HEK293 (cell line): Measurements from ENCODE around the gene CCDC28B.

Experiments
- FEZF1 ChIP-seq: fragments of 450-650 bp; formaldehyde crosslinking; IDR thresholded peaks from 2 replicates; pipeline ENCODE4 v1.5.1; 2016; ENCODE audit warnings: missing biosample characterization, missing genetic modification characterization
- YY1 ChIP-seq: fragments of 450-650 bp; formaldehyde crosslinking; IDR thresholded peaks from 2 replicates; pipeline ENCODE4 v1.5.1; 2018; ENCODE audit warnings: missing biosample characterization, missing genetic modification characterization
- ZNF747 ChIP-seq: fragments of 450-650 bp; formaldehyde crosslinking; IDR thresholded peaks from 2 replicates; pipeline ENCODE4 v1.5.1; 2016; ENCODE audit warnings: missing biosample characterization, missing genetic modification characterization
- TF ChIP-seq, protein P1 (sequence below): fragments of 450-650 bp; IDR thresholded peaks from 2 replicates; pipeline ENCODE4 v1.5.1; 2018; ENCODE audit warnings: missing biosample characterization, missing genetic modification characterization
- TF ChIP-seq, protein P2 (sequence below): fragments of 450-650 bp; formaldehyde crosslinking; IDR thresholded peaks from 2 replicates; pipeline ENCODE4 v1.5.1; 2016; ENCODE audit warnings: missing biosample characterization, missing genetic modification characterization
- TF ChIP-seq, protein P3 (sequence below): fragments of 450-650 bp; formaldehyde crosslinking; optimal IDR thresholded peaks from 2 replicates; pipeline ENCODE3; 2016; ENCODE audit warnings: missing biosample characterization, mild to moderate bottlenecking, missing genetic modification characterization

DNA sequence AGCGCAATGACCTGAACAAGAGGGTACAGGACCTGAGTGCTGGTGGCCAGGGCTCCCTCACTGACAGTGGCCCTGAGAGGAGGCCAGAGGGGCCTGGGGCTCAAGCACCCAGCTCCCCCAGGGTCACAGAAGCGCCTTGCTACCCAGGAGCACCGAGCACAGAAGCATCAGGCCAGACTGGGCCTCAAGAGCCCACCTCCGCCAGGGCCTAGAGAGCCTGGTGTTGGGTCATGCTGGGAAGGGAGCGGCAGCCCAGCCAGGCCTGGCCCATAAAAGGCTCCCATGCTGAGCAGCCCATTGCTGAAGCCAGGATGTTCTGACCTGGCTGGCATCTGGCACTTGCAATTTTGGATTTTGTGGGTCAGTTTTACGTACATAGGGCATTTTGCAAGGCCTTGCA is 5.4 kb upstream of the CCDC28B start:
- no peak for TF ChIP-seq FEZF1 (tag by site-specific recombination)
- TF ChIP-seq, protein P1, sequence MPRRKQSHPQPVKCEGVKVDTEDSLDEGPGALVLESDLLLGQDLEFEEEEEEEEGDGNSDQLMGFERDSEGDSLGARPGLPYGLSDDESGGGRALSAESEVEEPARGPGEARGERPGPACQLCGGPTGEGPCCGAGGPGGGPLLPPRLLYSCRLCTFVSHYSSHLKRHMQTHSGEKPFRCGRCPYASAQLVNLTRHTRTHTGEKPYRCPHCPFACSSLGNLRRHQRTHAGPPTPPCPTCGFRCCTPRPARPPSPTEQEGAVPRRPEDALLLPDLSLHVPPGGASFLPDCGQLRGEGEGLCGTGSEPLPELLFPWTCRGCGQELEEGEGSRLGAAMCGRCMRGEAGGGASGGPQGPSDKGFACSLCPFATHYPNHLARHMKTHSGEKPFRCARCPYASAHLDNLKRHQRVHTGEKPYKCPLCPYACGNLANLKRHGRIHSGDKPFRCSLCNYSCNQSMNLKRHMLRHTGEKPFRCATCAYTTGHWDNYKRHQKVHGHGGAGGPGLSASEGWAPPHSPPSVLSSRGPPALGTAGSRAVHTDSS (tag by site-specific recombination): no peak
- TF ChIP-seq, protein P2, sequence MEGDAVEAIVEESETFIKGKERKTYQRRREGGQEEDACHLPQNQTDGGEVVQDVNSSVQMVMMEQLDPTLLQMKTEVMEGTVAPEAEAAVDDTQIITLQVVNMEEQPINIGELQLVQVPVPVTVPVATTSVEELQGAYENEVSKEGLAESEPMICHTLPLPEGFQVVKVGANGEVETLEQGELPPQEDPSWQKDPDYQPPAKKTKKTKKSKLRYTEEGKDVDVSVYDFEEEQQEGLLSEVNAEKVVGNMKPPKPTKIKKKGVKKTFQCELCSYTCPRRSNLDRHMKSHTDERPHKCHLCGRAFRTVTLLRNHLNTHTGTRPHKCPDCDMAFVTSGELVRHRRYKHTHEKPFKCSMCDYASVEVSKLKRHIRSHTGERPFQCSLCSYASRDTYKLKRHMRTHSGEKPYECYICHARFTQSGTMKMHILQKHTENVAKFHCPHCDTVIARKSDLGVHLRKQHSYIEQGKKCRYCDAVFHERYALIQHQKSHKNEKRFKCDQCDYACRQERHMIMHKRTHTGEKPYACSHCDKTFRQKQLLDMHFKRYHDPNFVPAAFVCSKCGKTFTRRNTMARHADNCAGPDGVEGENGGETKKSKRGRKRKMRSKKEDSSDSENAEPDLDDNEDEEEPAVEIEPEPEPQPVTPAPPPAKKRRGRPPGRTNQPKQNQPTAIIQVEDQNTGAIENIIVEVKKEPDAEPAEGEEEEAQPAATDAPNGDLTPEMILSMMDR (tag by site-specific recombination): no peak
- no peak for TF ChIP-seq YY1 (tag by site-specific recombination)
- TF ChIP-seq, protein P3, sequence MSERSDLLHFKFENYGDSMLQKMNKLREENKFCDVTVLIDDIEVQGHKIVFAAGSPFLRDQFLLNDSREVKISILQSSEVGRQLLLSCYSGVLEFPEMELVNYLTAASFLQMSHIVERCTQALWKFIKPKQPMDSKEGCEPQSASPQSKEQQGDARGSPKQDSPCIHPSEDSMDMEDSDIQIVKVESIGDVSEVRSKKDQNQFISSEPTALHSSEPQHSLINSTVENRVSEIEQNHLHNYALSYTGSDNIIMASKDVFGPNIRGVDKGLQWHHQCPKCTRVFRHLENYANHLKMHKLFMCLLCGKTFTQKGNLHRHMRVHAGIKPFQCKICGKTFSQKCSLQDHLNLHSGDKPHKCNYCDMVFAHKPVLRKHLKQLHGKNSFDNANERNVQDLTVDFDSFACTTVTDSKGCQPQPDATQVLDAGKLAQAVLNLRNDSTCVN (tag by site-specific recombination): no peak
- TF ChIP-seq ZNF747: no peak
